ENCODE measurements around the gene MAPK12.

MAPK12 gene

DNA sequence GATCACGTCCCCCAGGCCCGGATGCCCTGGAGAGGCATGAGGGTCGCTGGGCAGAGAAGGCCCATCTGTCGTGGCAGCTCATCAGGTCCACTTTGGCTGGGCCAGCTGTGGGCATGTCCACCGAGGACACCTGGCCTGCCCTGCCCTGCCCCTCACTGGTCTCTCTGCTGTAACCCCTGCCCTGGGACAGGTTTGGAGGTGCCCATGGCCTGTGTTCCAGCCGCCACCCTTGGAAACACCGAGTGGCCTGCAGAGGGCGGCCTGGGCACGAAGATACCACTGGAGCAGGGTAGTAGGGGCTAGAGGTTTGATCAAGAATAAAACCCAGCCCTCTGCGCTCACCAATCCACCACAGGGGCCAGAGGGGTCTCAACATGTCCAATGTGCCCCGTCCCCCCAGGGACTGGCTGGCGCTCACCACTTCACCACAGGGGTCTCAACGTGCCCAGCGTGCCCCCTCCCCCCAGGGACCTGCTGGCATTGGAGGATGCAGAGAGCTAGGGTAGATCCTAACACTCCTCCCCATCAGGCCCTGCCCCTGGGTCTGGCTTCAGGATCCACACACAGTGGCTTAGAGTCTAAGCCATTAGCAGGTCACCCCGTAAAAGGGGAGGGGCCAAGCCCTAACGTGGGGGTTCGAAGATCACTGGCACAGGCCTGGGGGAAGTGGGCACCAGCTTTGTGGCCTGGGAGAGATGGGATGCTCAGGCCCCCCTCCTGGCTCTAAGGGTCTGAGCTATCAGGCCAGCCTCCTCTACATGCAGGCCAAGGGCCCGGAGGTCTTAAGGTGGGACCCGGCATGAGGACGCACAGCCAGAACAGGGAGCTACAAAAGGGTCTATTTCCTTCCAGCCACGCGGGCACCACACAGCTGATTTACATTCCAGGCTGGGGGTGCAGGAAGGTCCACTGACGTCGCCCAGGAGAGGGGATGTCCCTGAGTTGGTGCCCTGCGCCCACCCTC lies 9.1 kb downstream of the MAPK12 start:
- DNase-seq (ENCODE audit: low read depth in 2 of 2) = no peak

GRCh38 chr22:50251477-50252081 lies 9.9 kb downstream of the MAPK12 start:
- DNase-seq (ENCODE audit: low read depth in 2 of 2) = no peak

DNA sequence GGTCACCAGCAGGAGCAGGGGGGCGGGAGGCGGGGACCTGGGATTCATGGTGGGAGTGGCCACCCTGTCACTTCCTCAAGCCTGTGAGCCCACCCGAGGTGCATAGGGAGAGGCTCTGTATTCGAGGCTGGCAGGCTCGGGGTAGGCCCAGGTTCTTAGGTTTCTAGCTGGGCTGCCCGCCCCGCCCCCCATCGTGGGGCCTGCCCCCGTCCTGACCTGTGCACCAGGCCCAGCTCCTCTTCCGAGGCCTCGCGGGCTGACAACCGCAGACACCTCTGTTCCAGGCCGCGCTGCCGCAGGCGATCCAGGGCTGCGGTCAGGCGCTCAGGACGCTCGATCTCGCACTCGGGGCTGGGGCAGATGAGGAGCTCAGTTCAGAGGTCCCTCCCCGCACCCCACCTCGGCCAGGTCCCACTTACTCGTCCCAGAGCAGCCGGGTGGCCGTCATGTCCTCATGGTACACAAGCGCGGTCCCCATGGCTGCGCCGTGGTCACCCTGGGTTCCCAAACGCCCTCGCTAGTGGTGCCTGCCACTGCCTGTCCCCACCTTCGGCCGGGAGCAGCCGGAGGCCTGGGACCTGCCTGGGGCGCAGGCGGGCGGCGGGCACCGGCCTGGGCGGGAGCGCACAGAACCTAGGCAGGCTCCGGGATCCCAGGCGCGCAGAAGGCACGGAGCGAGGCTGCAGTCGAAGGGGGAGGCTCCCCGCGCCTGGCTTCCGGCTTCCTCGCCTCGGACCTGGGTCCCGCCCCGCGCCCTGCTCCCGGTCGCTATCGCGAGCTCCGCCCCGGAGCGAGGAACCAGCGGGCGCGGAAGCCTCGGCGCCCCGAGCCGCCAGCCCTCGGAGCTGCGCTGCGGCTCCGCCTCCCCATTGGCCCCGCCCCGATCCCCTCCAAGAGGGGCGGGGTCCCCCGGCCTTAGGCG lies 10.7 kb downstream of the MAPK12 start, which contains the start of gene HDAC10:
TSS of gene HDAC10 (minus strand) at position 711 of the 922 bp plus-strand sequence. CDS start at position 478, 233 bp downstream.
- DNase-seq (ENCODE audit: low read depth in 2 of 2) = peak in 1 of 2 experiments; percentile 45

DNA sequence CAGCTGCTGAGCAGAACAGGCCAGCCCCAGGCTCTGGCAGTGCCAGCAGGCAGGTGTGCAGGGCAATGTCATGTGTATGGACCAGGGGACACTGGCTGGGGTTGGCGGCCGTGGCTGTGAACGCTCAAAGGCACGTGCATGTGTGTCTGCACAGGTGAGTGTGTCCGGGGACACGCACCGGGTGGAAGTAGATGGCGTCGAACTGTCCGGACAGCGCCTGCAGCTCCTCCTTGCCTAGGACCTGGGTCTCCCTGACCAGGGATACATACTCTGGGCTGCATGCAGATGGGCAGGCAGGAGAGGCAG lies 11.3 kb downstream of the MAPK12 start:
- DNase-seq (ENCODE audit: low read depth in 2 of 2) = no peak

DNA sequence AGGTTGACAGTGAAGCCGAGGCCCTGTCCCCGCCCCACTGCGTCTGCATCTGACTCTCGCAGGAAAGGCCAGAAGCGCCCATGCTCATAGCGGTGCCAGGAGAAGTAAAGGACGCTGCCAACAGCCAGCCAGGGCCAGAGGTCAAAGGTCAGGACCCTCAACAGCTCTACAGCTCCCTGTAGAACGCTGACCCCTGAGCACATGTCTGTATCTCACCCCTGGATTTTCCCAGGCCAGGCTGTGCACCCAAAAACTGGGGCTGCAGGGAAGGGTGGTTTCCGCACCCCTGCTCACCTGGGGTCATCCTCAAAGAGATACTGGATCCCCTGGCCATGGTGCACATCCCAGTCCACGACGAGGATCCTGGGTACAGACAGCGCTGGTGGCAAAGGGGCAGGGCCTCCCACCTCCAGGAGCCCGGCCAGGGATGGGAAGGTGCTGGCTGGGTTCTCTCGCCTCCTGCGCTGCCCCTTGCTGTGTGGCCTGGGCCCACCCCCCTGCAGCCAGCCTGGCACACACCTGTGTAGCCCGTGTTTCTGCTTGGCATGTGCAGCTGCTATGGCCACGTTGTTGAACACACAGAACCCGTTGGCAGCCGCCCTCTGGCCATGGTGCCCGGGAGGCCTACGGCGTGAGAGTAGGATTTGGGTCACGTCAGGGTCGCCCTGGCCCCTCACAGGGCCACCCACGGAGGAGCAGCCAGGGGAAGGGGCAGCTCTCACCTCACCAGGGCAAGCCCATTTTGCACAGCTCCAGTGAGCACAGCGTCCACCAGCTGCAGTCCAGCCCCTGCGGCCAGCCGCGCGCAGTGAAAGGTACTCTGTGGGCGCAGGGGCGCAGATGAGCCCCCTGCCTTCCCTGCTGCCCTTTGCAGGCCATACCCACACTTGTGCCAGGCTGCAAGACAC lies 11.9 kb downstream of the MAPK12 start:
- DNase-seq (ENCODE audit: low read depth in 2 of 2) = no peak

- DNase-seq (ENCODE audit: low read depth in 2 of 2) = no peak
Measured at GRCh38 chr22:50248196-50249081, 13.0 kb downstream of the MAPK12 start.

DNA sequence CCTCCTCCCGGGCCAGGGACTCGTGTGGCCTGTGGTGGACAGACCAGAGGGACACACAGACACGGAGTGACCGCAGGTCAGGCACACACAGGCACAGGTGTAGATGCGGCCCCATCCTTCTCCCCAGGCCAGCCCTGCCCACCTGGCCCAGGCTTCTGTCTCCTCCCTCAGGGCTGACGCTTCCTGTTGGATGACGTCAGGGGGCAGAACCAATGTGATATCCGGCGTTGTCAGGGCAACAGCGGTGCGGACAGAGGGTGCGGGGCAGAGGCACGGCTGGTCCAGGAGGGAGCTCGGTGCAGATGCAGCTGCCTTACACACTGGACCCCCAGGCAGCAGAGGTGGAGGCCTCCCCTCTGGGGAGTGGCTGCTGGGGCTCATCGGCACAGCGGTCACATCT lies 13.7 kb downstream of the MAPK12 start:
- DNase-seq (ENCODE audit: low read depth in 2 of 2) = no peak

DNA sequence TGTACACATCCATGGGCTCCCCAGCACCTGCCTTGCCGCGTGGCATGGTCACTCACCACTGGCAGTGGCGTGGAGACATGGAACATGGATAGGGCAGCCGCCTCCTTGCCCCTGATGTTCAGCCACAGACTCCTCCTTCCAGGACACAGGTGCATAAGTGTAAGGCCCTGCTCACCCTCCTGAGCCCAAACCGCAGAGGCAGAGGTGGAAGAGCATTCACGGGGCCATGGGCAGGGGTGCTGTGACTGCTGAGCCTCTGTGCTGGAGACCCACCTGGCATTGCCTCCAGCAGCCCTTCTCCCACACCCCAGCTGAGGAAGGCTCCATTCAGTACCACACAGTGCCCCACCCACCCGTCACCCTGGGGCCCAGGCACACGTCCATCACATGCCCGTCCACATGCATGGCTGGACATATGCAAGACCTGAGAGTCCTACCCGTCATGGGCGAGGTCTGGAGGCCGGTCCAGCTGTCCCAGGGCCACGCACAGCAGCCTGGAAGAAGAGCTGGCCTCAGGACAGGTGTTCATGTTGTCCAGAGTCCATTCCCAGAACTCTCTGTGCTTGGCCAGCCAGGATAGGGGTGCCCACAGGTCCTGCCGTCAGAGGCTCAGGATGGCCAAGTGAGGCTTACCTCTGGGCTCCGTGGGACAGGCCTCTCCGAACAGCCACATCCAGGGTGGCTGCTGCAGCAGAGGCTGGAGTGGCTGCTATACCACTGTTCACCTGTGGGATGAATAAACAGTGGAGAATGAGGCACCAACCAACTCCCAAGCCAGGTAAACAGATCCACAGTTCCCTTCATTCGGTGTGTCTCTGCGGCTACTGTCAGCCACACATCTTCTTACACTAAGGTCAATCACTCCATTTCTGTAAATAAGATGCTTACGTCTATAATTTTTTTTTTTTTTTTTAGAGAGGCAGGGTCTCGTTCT lies 15.0 kb downstream of the MAPK12 start:
- no peak for DNase-seq (ENCODE audit: low read depth in 2 of 2)

GRCh38 chr22:50245214-50246072 lies 16.0 kb downstream of the MAPK12 start:
- no peak for DNase-seq (ENCODE audit: low read depth in 2 of 2)

DNA sequence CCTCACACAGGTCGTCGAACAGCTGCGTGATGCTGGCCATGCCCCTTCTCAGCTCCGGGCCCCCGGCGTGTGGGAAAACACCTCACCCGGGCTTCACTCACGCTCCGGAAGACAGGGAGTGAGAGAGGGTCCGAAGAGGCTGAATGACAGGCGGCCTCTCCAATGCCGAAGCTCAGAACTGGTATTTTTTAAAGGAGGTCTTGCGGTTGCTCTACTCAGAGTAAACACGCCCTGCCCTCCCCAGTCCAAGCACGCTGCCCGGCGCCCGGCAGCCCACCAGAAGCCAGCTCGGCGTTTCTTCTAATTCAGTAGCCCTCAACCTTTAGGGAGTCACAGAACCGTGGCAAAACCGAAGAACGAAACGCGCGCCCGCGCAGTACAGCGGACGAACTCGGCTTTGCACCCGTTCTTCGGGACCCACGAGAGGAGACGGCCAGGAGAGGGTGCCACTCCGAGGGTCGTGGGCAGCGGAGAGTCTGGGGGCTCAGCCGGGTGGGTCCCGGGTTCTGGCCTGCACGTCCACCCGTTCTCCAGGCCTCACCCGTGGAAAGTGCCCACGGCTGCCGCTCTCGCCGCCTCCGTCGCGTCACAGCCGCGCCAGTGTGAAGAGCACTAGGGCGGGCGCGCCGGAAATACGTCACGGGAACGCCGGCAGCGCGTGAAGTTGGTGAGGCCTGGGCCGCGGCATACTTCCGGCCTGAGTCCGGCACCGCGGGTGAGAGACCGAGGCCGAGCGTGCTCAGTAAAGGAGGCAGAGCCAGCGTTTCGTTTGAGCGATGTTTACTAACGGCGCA lies 16.9 kb downstream of the MAPK12 start, which contains the start of gene TUBGCP6:
TSS of gene TUBGCP6 (minus strand) at position 604 of the 794 bp plus-strand sequence. CDS start at position 40, 564 bp downstream.
- DNase-seq (ENCODE audit: low read depth in 2 of 2) = peak; percentile 61 to 68

DNA sequence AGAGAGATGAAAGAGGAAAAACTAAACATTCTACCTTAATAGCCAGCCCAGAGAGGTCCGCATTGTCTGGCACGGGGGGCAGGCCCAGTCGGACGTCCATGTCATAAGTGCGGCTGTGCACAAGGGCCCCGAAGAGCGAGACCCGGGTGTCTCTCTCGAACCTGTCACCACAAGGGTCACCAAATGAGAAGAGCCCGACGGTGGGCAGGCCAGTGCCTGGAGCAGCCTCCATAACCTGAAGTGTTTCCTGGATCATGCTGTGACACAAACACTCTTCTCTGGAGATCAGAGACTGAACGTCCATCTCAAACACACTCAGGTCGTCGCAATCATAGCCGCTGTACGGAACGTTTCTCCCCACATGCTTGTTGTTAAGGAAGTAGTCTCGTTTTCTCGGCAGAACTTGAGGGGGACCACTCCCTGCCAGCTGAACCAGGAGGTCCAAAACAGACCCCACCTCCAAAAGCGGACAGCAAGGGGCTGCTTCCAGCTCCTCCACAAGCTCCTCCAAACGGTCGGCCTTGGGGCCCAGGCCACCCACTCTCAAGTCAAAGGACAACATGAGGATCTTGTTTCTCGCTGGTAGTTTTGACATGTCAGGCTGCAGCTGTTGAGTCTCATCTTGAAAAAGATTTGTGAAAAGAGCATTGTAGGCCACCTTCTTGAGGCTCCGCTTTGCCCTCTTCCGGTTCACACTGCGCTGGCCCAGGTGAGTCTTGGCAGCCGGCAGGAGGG lies 17.6 kb downstream of the MAPK12 start:
- DNase-seq (ENCODE audit: low read depth in 2 of 2) = no peak

- no peak for DNase-seq (ENCODE audit: low read depth in 2 of 2)
Measured at GRCh38 chr22:50242406-50242949, 19.0 kb downstream of the MAPK12 start.

DNA sequence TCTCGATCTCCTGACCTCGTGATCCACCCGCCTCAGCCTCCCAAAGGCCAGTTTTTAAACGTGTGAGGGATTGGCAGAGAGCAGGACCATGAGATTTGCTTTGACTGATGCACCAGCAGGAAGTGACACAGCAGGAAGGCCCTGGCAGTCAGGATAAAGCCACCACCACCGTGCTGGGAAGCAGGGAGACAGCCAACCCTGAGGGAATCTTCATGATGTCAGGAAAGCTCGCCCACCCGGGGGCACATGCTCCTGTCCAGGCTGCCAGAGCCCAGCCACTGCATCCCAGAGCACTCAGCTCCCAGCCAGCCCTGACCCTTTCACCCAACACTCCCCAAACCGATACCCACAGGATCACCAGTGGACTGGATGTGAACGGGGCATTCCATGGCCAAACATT lies 22.7 kb downstream of the MAPK12 start:
- no peak for DNase-seq (ENCODE audit: low read depth in 2 of 2)

DNA sequence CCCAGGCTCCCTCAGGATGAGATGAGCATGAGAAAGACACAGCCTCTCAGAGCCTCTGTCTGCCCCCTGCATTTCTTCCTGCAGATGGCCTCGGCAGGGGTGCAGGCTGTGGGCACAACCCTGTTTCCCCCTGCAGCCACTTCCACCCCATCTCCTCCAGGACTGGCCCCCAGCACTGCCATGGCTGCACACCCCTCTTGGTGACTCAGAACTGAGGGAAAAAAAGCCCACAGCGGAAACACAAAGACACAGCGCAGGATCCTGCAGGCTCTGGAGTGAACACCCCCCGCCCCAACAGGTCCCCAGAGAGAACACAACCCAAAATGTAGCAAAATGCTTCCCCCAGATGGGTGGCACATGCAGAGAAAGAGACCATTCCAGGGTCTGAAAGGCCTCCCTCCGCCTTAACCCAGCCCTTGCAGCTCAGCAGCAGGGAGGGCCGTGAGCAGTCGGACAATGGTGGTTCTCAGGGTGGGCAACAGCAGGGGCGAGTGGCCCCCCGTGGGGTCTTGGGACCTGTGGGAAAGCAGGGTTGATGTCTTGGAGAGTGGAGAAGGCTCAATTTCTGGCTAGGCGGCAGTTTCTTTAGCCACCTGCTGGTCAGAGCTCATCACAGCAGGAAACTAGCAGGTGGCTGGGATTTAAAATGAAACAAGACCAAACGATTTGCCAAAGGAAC lies 24.6 kb downstream of the MAPK12 start:
- no peak for DNase-seq (ENCODE audit: low read depth in 2 of 2)

- no peak for DNase-seq (ENCODE audit: low read depth in 2 of 2)
Measured at GRCh38 chr22:50233223-50233622, 28.3 kb downstream of the MAPK12 start.

Data from fibroblast of skin of left biceps (primary cell).